IMR-90 (cell line): ENCODE data around the gene NPTX1. TPM values are rescaled to one million over a fixed set of nuclear protein-coding genes. Genes with fewer than 3 reads are reported as not detected.

Experiments used
- ATAC-seq: fragments of 200-7000 bp; cut with Tn5 transposase; 2 replicates; pipeline ENCODE4 v1.9.1; 2020; ENCODE audit warnings: low read depth, mild to moderate bottlenecking, moderate library complexity
- BruUV-seq: library from RNA; stranded (reverse); fragments of 400-500 nt; replicated peaks from 2 replicates; lab custom pipeline; 2021; lab: Mats Ljungman, UMichigan
- CTCF ChIA-PET: fragments of 300-600 bp; formaldehyde crosslinking; extraction: SDS; loops from one replicate; lab custom pipeline; 2021; ENCODE audit warnings: antibody characterized with exemption; lab: Yijun Ruan, JAX
- POLR2A ChIA-PET: fragments of 300-600 bp; sonication (Branson Sonifier 250); formaldehyde crosslinking; loops from one replicate; lab custom pipeline; 2022; ENCODE audit warnings: antibody characterized with exemption; ENCODE audit not compliant: unreplicated experiment; lab: Charles Lee
- DNase-seq: peaks from one replicate; pipeline ENCODE4 v3.0.0; 2013
- H2AFZ ChIP-seq: replicated peaks from 2 replicates; pipeline ENCODE3; 2013; ENCODE audit warnings: low read length, mild to moderate bottlenecking; ENCODE audit not compliant: poor library complexity
- H2AK5ac ChIP-seq: 2 replicates; pipeline ENCODE4 v1.6.1; 2013; ENCODE audit warnings: low read depth, low read length, inconsistent platforms
- H2AK9ac ChIP-seq: replicated peaks from 2 replicates; pipeline ENCODE3; 2013; ENCODE audit warnings: mild to moderate bottlenecking, low read depth, low read length, moderate library complexity; ENCODE audit not compliant: poor library complexity
- H2BK120ac ChIP-seq: 2 replicates; pipeline ENCODE4 v1.6.1; 2013; ENCODE audit warnings: low read depth, low read length, inconsistent platforms
- H2BK15ac ChIP-seq: 3 replicates; pipeline ENCODE4 v1.6.1; 2013; ENCODE audit warnings: low read depth, low read length, inconsistent platforms
- H2BK20ac ChIP-seq: 2 replicates; pipeline ENCODE4 v1.6.1; 2013; ENCODE audit warnings: low read depth, mild to moderate bottlenecking, inconsistent platforms, low read length, moderate library complexity
- H2BK5ac ChIP-seq: 2 replicates; pipeline ENCODE4 v1.6.1; 2013; ENCODE audit warnings: mild to moderate bottlenecking, low read depth, low read length, inconsistent platforms; ENCODE audit not compliant: poor library complexity, severe bottlenecking
- H3K14ac ChIP-seq: replicated peaks from 2 replicates; pipeline ENCODE4 v1.6.1; 2013; ENCODE audit warnings: low read depth, low read length, inconsistent platforms
- H3K18ac ChIP-seq: 2 replicates; pipeline ENCODE4 v1.6.1; 2013; ENCODE audit warnings: low read depth, low read length, control low read depth
- H3K23ac ChIP-seq: 2 replicates; pipeline ENCODE4 v1.6.1; 2013; ENCODE audit warnings: low read depth, low read length, inconsistent platforms
- H3K27ac ChIP-seq: 2 replicates; pipeline ENCODE4 v1.5.1; 2013; ENCODE audit warnings: mild to moderate bottlenecking, control low read depth, low read length; ENCODE audit not compliant: insufficient read depth
- H3K27me3 ChIP-seq: 2 replicates; pipeline ENCODE4 v1.6.1; 2013; ENCODE audit warnings: low read length; ENCODE audit not compliant: control insufficient read depth, insufficient read depth
- H3K36me3 ChIP-seq: 2 replicates; pipeline ENCODE4 v1.6.1; 2013; ENCODE audit warnings: low read length, mixed read lengths; ENCODE audit not compliant: control insufficient read depth, insufficient read depth
- H3K4ac ChIP-seq: 2 replicates; pipeline ENCODE4 v1.6.1; 2013; ENCODE audit warnings: low read depth, low read length, inconsistent platforms
- H3K4me1 ChIP-seq: 2 replicates; pipeline ENCODE4 v1.6.1; 2013; ENCODE audit warnings: low read length, mixed read lengths; ENCODE audit not compliant: control insufficient read depth, insufficient read depth
- H3K4me2 ChIP-seq: 2 replicates; pipeline ENCODE4 v1.6.1; 2013; ENCODE audit warnings: low read depth, mild to moderate bottlenecking, control low read depth, low read length, moderate library complexity
- H3K4me3 ChIP-seq: 2 replicates; pipeline ENCODE4 v1.5.1; 2013; ENCODE audit warnings: low read depth, mild to moderate bottlenecking, control low read depth, low read length, moderate library complexity; ENCODE audit not compliant: insufficient read depth
- H3K56ac ChIP-seq: 2 replicates; pipeline ENCODE4 v1.6.1; 2013; ENCODE audit warnings: low read length, inconsistent platforms; ENCODE audit not compliant: insufficient read depth; ENCODE audit errors: extremely low read depth
- H3K79me1 ChIP-seq, 2 experiments: 2 replicates each; pipeline ENCODE4 v1.6.1; 2013; ENCODE audit warnings: low read length in 2 of 2, inconsistent platforms in 1 of 2, low read depth in 1 of 2
- H3K9ac ChIP-seq: 2 replicates; pipeline ENCODE4 v1.6.1; 2013; ENCODE audit warnings: low read depth, low read length, control low read depth
- H3K9me1 ChIP-seq: 2 replicates; pipeline ENCODE4 v1.6.1; 2013; ENCODE audit warnings: low read length, inconsistent platforms; ENCODE audit not compliant: insufficient read depth
- H3K9me3 ChIP-seq: 2 replicates; pipeline ENCODE4 v1.6.1; 2013; ENCODE audit warnings: low read length; ENCODE audit not compliant: control insufficient read depth, insufficient read depth
- H4K20me1 ChIP-seq: 2 replicates; pipeline ENCODE4 v1.6.1; 2013; ENCODE audit warnings: low read length, inconsistent platforms; ENCODE audit not compliant: insufficient read depth
- H4K5ac ChIP-seq: 2 replicates; pipeline ENCODE4 v1.6.1; 2013; ENCODE audit warnings: mild to moderate bottlenecking, low read depth, low read length, control low read depth
- H4K8ac ChIP-seq, 2 experiments: 2 replicates each; pipeline ENCODE4 v1.6.1; 2013; ENCODE audit warnings: low read depth in 2 of 2, low read length in 2 of 2, control low read depth in 1 of 2, inconsistent platforms in 1 of 2
- H4K91ac ChIP-seq: 2 replicates; pipeline ENCODE4 v1.6.1; 2013; ENCODE audit warnings: low read depth, low read length, inconsistent platforms; ENCODE audit not compliant: insufficient read depth
- BHLHE40 ChIP-seq: fragments of 150-350 bp; IDR thresholded peaks from 2 replicates; pipeline ENCODE4 v1.6.1; 2016; ENCODE audit warnings: mild to moderate bottlenecking, low read depth, low read length
- CEBPB ChIP-seq: IDR thresholded peaks from 2 replicates; pipeline ENCODE4 v1.6.1; 2012; ENCODE audit warnings: low read depth, low read length, improper control_type of control experiment
- CHD1 ChIP-seq: IDR thresholded peaks from 2 replicates; pipeline ENCODE4 v1.6.1; 2012; ENCODE audit warnings: low read depth, low read length, improper control_type of control experiment
- FOS ChIP-seq: fragments of 150-350 bp; IDR thresholded peaks from 2 replicates; pipeline ENCODE4 v1.6.1; 2016; ENCODE audit warnings: low read depth, low read length
- MAFK ChIP-seq: IDR thresholded peaks from 2 replicates; pipeline ENCODE4 v1.6.1; 2012; ENCODE audit warnings: low read depth, low read length, improper control_type of control experiment
- MAZ ChIP-seq: IDR thresholded peaks from 2 replicates; pipeline ENCODE4 v1.6.1; 2012; ENCODE audit warnings: low read depth, mild to moderate bottlenecking, low read length, improper control_type of control experiment, moderate library complexity, borderline replicate concordance
- MXI1 ChIP-seq: IDR thresholded peaks from 2 replicates; pipeline ENCODE4 v1.6.1; 2012; ENCODE audit warnings: low read depth, mild to moderate bottlenecking, low read length, moderate library complexity, borderline replicate concordance
- NFE2L2 ChIP-seq: fragments of 150-350 bp; IDR thresholded peaks from 2 replicates; pipeline ENCODE4 v1.6.1; 2016; ENCODE audit warnings: low read depth, mild to moderate bottlenecking, low read length
- POLR2A ChIP-seq: IDR thresholded peaks from 2 replicates; pipeline ENCODE4 v1.6.1; 2012; ENCODE audit warnings: mild to moderate bottlenecking, low read depth, low read length
- RCOR1 ChIP-seq: IDR thresholded peaks from 2 replicates; pipeline ENCODE4 v1.6.1; 2012; ENCODE audit warnings: mild to moderate bottlenecking, low read length, improper control_type of control experiment; ENCODE audit not compliant: insufficient replicate concordance
- RFX5 ChIP-seq: IDR thresholded peaks from 2 replicates; pipeline ENCODE4 v1.8.0; 2012; ENCODE audit warnings: low read depth, mild to moderate bottlenecking, low read length, moderate library complexity
- SMC3 ChIP-seq: fragments of 150-350 bp; IDR thresholded peaks from 2 replicates; pipeline ENCODE4 v1.6.1; 2016; ENCODE audit warnings: low read depth, mild to moderate bottlenecking, antibody characterized with exemption, low read length, moderate library complexity
- WGBS, 2 experiments: methylation state at CpG; one replicate each; pipeline versions ENCODE4 v1.1.5 to v1.1.7; 2013; ENCODE audit warnings: missing lambda C conversion rate in 2 of 2; ENCODE audit not compliant: insufficient read length in 1 of 2; ENCODE audit errors: extremely low coverage in 2 of 2; 5-methylcytosine and 5-hydroxymethylcytosine counted together
- dilution Hi-C: fragments of 300-500 bp; cut with HindIII; formaldehyde crosslinking; loops from one replicate; pipeline ENCODE4 v1.14.3; 2018; ENCODE audit warnings: low sequenced_read_pairs; ENCODE audit not compliant: unreplicated experiment
- in situ Hi-C: fragments of 300-500 bp; cut with MboI; formaldehyde crosslinking; loops from 3 replicates; pipeline ENCODE4 v1.14.3; 2019; ENCODE audit warnings: low sequenced_read_pairs, inconsistent platforms, mixed read lengths
- intact Hi-C: fragments of 100-400 bp; cut with micrococcal nuclease; formaldehyde crosslinking; loops from 2 replicates; pipeline ENCODE4 v1.10.0; 2022
- polyA plus RNA-seq, 3 experiments: library from polyadenylated mRNA; depleted of rRNA; stranded (reverse); fragments of >200 nt; gene quantifications; 2 replicates each; pipeline ENCODE4 v1.2.3, GENCODE V29; 2012; ENCODE audit warnings: low replicate concordance in 1 of 3
- total RNA-seq: library from RNA; depleted of rRNA; stranded (reverse); fragments of >200 nt; gene quantifications from 2 replicates; pipeline ENCODE4 v1.2.3, GENCODE V29; 2012
- TF ChIP-seq, protein P1 (sequence below): conservative IDR thresholded peaks from 2 replicates; pipeline ENCODE4 v1.5.1; 2012; ENCODE audit warnings: mild to moderate bottlenecking, low read depth, low read length, improper control_type of control experiment
- TF ChIP-seq, protein P2 (sequence below): fragments of 150-350 bp; IDR thresholded peaks from 2 replicates; pipeline ENCODE4 v1.6.1; 2016; ENCODE audit warnings: low read depth, mild to moderate bottlenecking, low read length, moderate library complexity, borderline replicate concordance
- TF ChIP-seq, protein P3 (sequence below): fragments of 150-350 bp; IDR thresholded peaks from 2 replicates; pipeline ENCODE4 v1.6.1; 2017; ENCODE audit warnings: mild to moderate bottlenecking, antibody characterized with exemption, low read length, low read depth

The NPTX1 gene
- total and polyA plus RNA-seq, 2 of the 4 experiments (the other 2 are of a cell fraction), result 20.8 to 39.5 TPM

DNA sequence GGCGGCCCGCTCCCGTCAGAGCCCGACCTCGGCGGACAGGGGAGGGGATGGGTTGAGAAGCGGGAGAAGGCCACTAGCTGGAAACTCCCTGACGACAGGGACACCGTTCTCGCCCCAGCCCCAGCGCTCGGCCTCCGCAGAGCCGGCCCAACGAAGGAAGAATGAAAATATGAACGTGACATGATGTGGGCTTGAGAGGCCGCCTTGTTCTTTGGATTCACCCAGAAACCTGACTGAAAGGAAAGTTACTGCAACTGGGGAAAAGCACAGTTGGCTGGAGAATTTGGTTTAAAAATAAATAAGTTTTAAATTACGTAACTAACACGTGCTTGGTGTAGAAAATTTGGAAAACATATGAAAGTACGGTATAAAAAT is 21.1 kb downstream of the NPTX1 start:
- no CpG with 5 or more reads among the region's 20 CpGs for WGBS, 2 experiments
- H3K27ac ChIP-seq, result peak overlapping the region; percentile 91
- H3K9me3 ChIP-seq, result no peaks in the 10 kb centered on the region
- in situ Hi-C loops, result no loop called here
- H2BK20ac ChIP-seq, result no peak overlapping the region; the same call in 1 of the 2 replicates
- peak overlapping the region; percentile 34 for H2BK120ac ChIP-seq
- peak overlapping the region; percentile 83 for H4K5ac ChIP-seq
- H3K27me3 ChIP-seq, result peaks cover 7% of the 10 kb centered on the region; the same call in 1 of the 2 replicates
- peak overlapping the region; percentile 62 for H3K56ac ChIP-seq
- H4K91ac ChIP-seq, result peak overlapping the region; percentile 92
- peak overlapping the region; percentile 68 for H2BK5ac ChIP-seq
- dilution Hi-C loops, result no loop called here
- H4K20me1 ChIP-seq, result no peaks in the 10 kb centered on the region; the same call in 1 of the 2 replicates
- no TSS peak for BruUV-seq
- H3K4me3 ChIP-seq, result peak overlapping the region; percentile 65
- ATAC-seq, result peak; percentile 28; the same call in 1 of the 2 replicates
- peak overlapping the region; percentile 98 for H2AK9ac ChIP-seq
- peaks cover 6 to 26% of the 10 kb centered on the region in 2 experiments; a peak in 3 of 4 replicates for H3K79me1 ChIP-seq
- peaks cover 12% of the 10 kb centered on the region for H3K4me1 ChIP-seq
- ChIA-PET CTCF (no interaction called here), POLR2A (interaction anchor here (1.2 kb wide), 1 partner anchor 437 kb away, joined by 4 read pairs; no protein-coding TSS in a partner anchor)
- peak overlapping the region; percentile 93 for H2AFZ ChIP-seq
- peak overlapping the region; percentile 56; the same call in 1 of the 2 replicates for H3K18ac ChIP-seq
- no peak overlapping the region for H2BK15ac ChIP-seq
- no peak for TF ChIP-seq MXI1
- TF ChIP-seq, protein P1, sequence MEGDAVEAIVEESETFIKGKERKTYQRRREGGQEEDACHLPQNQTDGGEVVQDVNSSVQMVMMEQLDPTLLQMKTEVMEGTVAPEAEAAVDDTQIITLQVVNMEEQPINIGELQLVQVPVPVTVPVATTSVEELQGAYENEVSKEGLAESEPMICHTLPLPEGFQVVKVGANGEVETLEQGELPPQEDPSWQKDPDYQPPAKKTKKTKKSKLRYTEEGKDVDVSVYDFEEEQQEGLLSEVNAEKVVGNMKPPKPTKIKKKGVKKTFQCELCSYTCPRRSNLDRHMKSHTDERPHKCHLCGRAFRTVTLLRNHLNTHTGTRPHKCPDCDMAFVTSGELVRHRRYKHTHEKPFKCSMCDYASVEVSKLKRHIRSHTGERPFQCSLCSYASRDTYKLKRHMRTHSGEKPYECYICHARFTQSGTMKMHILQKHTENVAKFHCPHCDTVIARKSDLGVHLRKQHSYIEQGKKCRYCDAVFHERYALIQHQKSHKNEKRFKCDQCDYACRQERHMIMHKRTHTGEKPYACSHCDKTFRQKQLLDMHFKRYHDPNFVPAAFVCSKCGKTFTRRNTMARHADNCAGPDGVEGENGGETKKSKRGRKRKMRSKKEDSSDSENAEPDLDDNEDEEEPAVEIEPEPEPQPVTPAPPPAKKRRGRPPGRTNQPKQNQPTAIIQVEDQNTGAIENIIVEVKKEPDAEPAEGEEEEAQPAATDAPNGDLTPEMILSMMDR, result no peak
- TF ChIP-seq CHD1, result no peak
- no peak for TF ChIP-seq SMC3
- no peak for TF ChIP-seq RCOR1
- no peak for TF ChIP-seq MAZ
- TF ChIP-seq, protein P2, sequence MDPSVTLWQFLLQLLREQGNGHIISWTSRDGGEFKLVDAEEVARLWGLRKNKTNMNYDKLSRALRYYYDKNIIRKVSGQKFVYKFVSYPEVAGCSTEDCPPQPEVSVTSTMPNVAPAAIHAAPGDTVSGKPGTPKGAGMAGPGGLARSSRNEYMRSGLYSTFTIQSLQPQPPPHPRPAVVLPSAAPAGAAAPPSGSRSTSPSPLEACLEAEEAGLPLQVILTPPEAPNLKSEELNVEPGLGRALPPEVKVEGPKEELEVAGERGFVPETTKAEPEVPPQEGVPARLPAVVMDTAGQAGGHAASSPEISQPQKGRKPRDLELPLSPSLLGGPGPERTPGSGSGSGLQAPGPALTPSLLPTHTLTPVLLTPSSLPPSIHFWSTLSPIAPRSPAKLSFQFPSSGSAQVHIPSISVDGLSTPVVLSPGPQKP, result no peak
- TF ChIP-seq MAFK, result no peak
- TF ChIP-seq, protein P3, sequence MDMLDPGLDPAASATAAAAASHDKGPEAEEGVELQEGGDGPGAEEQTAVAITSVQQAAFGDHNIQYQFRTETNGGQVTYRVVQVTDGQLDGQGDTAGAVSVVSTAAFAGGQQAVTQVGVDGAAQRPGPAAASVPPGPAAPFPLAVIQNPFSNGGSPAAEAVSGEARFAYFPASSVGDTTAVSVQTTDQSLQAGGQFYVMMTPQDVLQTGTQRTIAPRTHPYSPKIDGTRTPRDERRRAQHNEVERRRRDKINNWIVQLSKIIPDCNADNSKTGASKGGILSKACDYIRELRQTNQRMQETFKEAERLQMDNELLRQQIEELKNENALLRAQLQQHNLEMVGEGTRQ, result no peak
- TF ChIP-seq POLR2A, result no peak
- no peak for TF ChIP-seq NFE2L2
- no peak for TF ChIP-seq CEBPB
- no peak for TF ChIP-seq BHLHE40
- TF ChIP-seq FOS, result no peak
- TF ChIP-seq RFX5, result no peak
- intact Hi-C loops, result no loop called here
- H3K9me1 ChIP-seq, result peaks cover 22% of the 10 kb centered on the region
- peak overlapping the region; percentile 99 for H3K14ac ChIP-seq
- DNase-seq, result peak; percentile 46
- H3K23ac ChIP-seq, result peak overlapping the region; percentile 92
- H3K9ac ChIP-seq, result peak overlapping the region; percentile 87
- peak overlapping the region; percentile 81; the same call in 1 of the 2 replicates for H2AK5ac ChIP-seq
- peak overlapping the region; percentile 92 for H3K4me2 ChIP-seq
- peak overlapping the region; percentile 98 for H3K4ac ChIP-seq
- H3K36me3 ChIP-seq, result no peaks in the 10 kb centered on the region
- peak overlapping the region; percentile 74 to 92 for H4K8ac ChIP-seq
